ENCODE measurements around the gene CALHM3.

DNA sequence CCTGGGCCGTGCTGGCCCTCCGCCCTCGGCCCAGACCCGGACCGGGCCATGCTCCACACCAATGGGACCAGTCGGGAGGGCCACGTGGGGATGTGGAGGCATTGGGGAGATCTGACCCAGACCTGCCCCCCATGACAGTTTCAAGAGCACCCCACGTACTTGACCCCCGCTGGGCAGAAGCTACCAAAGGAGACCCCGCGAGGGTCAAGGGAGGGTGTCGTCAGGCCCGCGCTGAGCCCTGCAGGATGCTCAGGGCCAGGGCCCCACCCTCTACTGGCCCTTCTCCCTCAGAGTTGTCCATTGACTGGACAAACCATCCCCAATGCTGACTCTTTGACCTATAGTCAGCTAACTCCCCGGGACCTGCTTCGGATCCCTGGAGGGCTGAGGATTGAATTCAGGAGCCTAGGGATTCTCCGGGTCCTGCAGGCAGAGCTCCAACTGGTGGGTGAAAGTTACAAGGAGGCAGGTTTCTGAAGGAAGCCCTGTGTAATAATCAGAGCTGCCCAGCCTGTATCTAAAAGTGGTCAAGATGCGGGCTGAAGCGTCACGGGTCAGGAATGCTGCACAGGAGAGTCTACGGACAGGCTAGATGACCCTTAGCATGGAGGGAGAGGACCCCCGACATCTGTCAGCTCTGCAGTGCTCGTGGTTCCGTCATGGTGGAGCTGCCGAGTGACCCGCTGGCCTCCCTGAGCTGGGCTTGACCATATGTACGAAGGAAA lies 26.4 kb downstream of the CALHM3 start:
- TF ChIP-seq, protein P1, sequence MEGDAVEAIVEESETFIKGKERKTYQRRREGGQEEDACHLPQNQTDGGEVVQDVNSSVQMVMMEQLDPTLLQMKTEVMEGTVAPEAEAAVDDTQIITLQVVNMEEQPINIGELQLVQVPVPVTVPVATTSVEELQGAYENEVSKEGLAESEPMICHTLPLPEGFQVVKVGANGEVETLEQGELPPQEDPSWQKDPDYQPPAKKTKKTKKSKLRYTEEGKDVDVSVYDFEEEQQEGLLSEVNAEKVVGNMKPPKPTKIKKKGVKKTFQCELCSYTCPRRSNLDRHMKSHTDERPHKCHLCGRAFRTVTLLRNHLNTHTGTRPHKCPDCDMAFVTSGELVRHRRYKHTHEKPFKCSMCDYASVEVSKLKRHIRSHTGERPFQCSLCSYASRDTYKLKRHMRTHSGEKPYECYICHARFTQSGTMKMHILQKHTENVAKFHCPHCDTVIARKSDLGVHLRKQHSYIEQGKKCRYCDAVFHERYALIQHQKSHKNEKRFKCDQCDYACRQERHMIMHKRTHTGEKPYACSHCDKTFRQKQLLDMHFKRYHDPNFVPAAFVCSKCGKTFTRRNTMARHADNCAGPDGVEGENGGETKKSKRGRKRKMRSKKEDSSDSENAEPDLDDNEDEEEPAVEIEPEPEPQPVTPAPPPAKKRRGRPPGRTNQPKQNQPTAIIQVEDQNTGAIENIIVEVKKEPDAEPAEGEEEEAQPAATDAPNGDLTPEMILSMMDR (IDR thresholded peaks at IDR 0.05) = no peak
- no peak for TF ChIP-seq POLR2A (IDR thresholded peaks at IDR 0.05)
